Body of pancreas (tissue), 4 donors: ENCODE data around the gene SMG9.

Experiments
- CTCF ChIP-seq, 7 experiments: fragments of 450-650 bp in 4 of 7; fragments of 200-600 bp in 3 of 7; sonication (generic) in 3 of 7; IDR thresholded peaks; one replicate each; pipeline ENCODE4 v1.5.1; 2016 to 2019; ENCODE audit warnings: antibody characterized with exemption in 7 of 7
- POLR2A ChIP-seq, 3 donors: fragments of 450-650 bp; IDR thresholded peaks; one replicate each; pipeline ENCODE4 v1.6.1; 2016; ENCODE audit warnings: antibody characterized with exemption in 3 of 3, mild to moderate bottlenecking in 2 of 3

- TF ChIP-seq CTCF (IDR thresholded peaks at IDR 0.05) (no peak), POLR2A (IDR thresholded peaks at IDR 0.05) (no peak)
Measured at GRCh38 chr19:43697295-43697694, 57.5 kb downstream of the SMG9 start.
